HEK293 (cell line): ENCODE results near the gene ELL2.
"Not testable (repeated sequence)": the region's sequence is repeated elsewhere in the genome, so short reads cannot be mapped to it uniquely, and the experiment has no call there.

Source experiments
- CTCF ChIA-PET: fragments of 350-600 bp; formaldehyde crosslinking; extraction: SDS; loops from one replicate; lab custom pipeline; 2021; ENCODE audit warnings: antibody characterized with exemption; lab: Yijun Ruan, JAX
- POLR2A ChIA-PET: fragments of 300-600 bp; formaldehyde crosslinking; extraction: SDS; loops from one replicate; lab custom pipeline; 2020; ENCODE audit warnings: antibody characterized with exemption, inconsistent platforms; lab: Yijun Ruan, JAX
- H3K27ac ChIP-seq: fragments of 200-500 bp; sonication (Bioruptor generic); 2 replicates; pipeline ENCODE4 v1.5.1; 2014; ENCODE audit warnings: low read depth, low read length, control low read depth, inconsistent platforms; ENCODE audit errors: extremely low read depth
- H3K36me3 ChIP-seq, 2 experiments: fragments of 200-500 bp in 1 of 2; sonication (Bioruptor generic) in 1 of 2; 1 replicate in 1 of 2; 2 replicates in 1 of 2; pipeline ENCODE4 v1.5.1; 2014 to 2017; ENCODE audit warnings: inconsistent platforms in 2 of 2, low read length in 2 of 2; ENCODE audit not compliant: control insufficient read depth in 2 of 2, insufficient read depth in 1 of 2
- H3K4me1 ChIP-seq: fragments of 200-500 bp; sonication (Bioruptor generic); 2 replicates; pipeline ENCODE4 v1.5.1; 2014; ENCODE audit warnings: mild to moderate bottlenecking, low read length, inconsistent platforms; ENCODE audit not compliant: control insufficient read depth, insufficient read depth
- H3K4me3 ChIP-seq: 2 replicates; pipeline ENCODE4 v1.5.1; 2011; ENCODE audit warnings: low read depth, mild to moderate bottlenecking, control low read depth, low read length, moderate library complexity
- H3K9me3 ChIP-seq: fragments of 200-500 bp; sonication (Bioruptor generic); 2 replicates; pipeline ENCODE4 v1.5.1; 2014; ENCODE audit warnings: low read depth, low read length, inconsistent platforms; ENCODE audit not compliant: control insufficient read depth, insufficient read depth
- BCL11B ChIP-seq: fragments of 450-650 bp; formaldehyde crosslinking; IDR thresholded peaks from 2 replicates; pipeline ENCODE4 v1.5.1; 2016; ENCODE audit warnings: low read depth, missing biosample characterization, missing genetic modification characterization
- FEZF1 ChIP-seq: fragments of 450-650 bp; formaldehyde crosslinking; IDR thresholded peaks from 2 replicates; pipeline ENCODE4 v1.5.1; 2016; ENCODE audit warnings: missing biosample characterization, missing genetic modification characterization
- GLI4 ChIP-seq: fragments of 450-650 bp; formaldehyde crosslinking; IDR thresholded peaks from 2 replicates; pipeline ENCODE4 v1.5.1; 2016; ENCODE audit warnings: missing biosample characterization, missing genetic modification characterization
- MZF1 ChIP-seq: fragments of 450-650 bp; formaldehyde crosslinking; IDR thresholded peaks from 2 replicates; pipeline ENCODE4 v1.5.1; 2017; ENCODE audit warnings: missing biosample characterization, missing genetic modification characterization, borderline replicate concordance
- OSR2 ChIP-seq: fragments of 450-650 bp; formaldehyde crosslinking; IDR thresholded peaks from 2 replicates; pipeline ENCODE4 v1.5.1; 2016; ENCODE audit warnings: missing biosample characterization, missing genetic modification characterization
- ZBTB21 ChIP-seq: fragments of 450-650 bp; formaldehyde crosslinking; IDR thresholded peaks from 2 replicates; pipeline ENCODE4 v1.5.1; 2017; ENCODE audit warnings: missing biosample characterization, missing genetic modification characterization
- ZNF169 ChIP-seq: fragments of 450-650 bp; formaldehyde crosslinking; IDR thresholded peaks from 2 replicates; pipeline ENCODE4 v1.5.1; 2016; ENCODE audit warnings: missing biosample characterization, missing genetic modification characterization
- ZNF248 ChIP-seq: fragments of 450-650 bp; formaldehyde crosslinking; IDR thresholded peaks from 2 replicates; pipeline ENCODE4 v1.5.1; 2017; ENCODE audit warnings: missing biosample characterization, missing genetic modification characterization
- ZNF274 ChIP-seq, 2 experiments: fragments of 200-500 bp in 1 of 2; fragments of 450-650 bp in 1 of 2; sonication (Bioruptor generic) in 1 of 2; formaldehyde crosslinking in 1 of 2; IDR thresholded peaks; 2 replicates each; pipeline versions ENCODE4 v1.5.1 to v1.6.1; 2014 to 2016; ENCODE audit warnings: borderline replicate concordance in 1 of 2, inconsistent platforms in 1 of 2, low read length in 1 of 2, missing biosample characterization in 1 of 2, missing genetic modification characterization in 1 of 2
- ZNF311 ChIP-seq: fragments of 450-650 bp; formaldehyde crosslinking; IDR thresholded peaks from 2 replicates; pipeline ENCODE4 v1.5.1; 2017; ENCODE audit warnings: missing biosample characterization, missing genetic modification characterization, borderline replicate concordance
- ZNF416 ChIP-seq: fragments of 450-650 bp; formaldehyde crosslinking; IDR thresholded peaks from 2 replicates; pipeline ENCODE4 v1.5.1; 2016; ENCODE audit warnings: missing biosample characterization, missing genetic modification characterization
- ZNF600 ChIP-seq: fragments of 450-650 bp; formaldehyde crosslinking; IDR thresholded peaks from 2 replicates; pipeline ENCODE4 v1.5.1; 2016; ENCODE audit warnings: missing biosample characterization, missing genetic modification characterization
- ZNF626 ChIP-seq: fragments of 450-650 bp; sonication (Bioruptor Pico); formaldehyde crosslinking; IDR thresholded peaks from 2 replicates; pipeline ENCODE4 v1.5.1; 2018; ENCODE audit warnings: missing biosample characterization, missing genetic modification characterization, inconsistent platforms
- ZSCAN16 ChIP-seq: fragments of 450-650 bp; formaldehyde crosslinking; IDR thresholded peaks from 2 replicates; pipeline ENCODE4 v1.5.1; 2016; ENCODE audit warnings: missing biosample characterization, missing genetic modification characterization
- TF ChIP-seq, protein P1 (sequence below): fragments of 450-650 bp; formaldehyde crosslinking; IDR thresholded peaks from 2 replicates; pipeline ENCODE4 v1.5.1; 2017; ENCODE audit warnings: missing biosample characterization, missing genetic modification characterization
- TF ChIP-seq, protein P2 (sequence below): fragments of 450-650 bp; formaldehyde crosslinking; IDR thresholded peaks from 2 replicates; pipeline ENCODE4 v1.5.1; 2016; ENCODE audit warnings: missing biosample characterization, missing genetic modification characterization
- TF ChIP-seq, protein P3 (sequence below): fragments of 450-650 bp; formaldehyde crosslinking; IDR thresholded peaks from 2 replicates; pipeline ENCODE4 v1.5.0; 2017; ENCODE audit warnings: missing biosample characterization, missing genetic modification characterization, borderline replicate concordance
- TF ChIP-seq, protein P4 (sequence below): fragments of 450-650 bp; formaldehyde crosslinking; IDR thresholded peaks from 2 replicates; pipeline ENCODE4 v1.5.1; 2017; ENCODE audit warnings: missing biosample characterization, missing genetic modification characterization
- TF ChIP-seq, protein P5 (sequence below): fragments of 450-650 bp; formaldehyde crosslinking; IDR thresholded peaks from 2 replicates; pipeline ENCODE4 v1.5.1; 2016; ENCODE audit warnings: missing biosample characterization, missing genetic modification characterization, low read depth

Gene ELL2

DNA sequence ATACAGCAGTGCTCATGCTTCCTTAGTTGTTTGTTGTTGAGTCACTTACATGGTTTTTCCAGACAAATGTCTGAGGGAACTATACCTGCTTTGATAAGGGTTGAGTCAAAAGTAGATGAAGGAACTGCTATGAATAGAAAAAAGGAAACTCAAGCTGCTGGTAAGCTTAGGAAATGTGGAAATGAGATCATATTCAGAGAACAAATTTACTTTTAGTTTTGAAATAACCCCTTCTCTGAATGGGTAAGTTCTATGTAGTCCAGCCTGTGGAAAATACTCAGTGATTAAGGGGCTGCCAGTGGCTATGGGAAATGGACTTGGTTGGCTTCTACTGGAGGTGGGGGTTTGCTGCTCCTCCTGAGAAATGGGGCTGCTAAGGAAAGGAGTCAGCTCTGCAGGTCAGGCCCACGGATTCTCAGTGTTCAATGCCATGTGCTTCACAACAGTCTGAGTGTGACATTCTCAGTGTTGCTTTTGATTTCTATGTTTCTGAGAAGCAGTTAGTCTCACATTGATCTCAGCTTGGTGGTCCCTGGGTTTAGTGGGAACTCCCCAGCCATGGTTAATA lies 91.5 kb downstream of the ELL2 start:
- H3K27ac ChIP-seq, result no peak overlapping the region
- H3K36me3 ChIP-seq, result no peaks in the 10 kb centered on the region
- CTCF ChIA-PET, result interaction anchor here (0.7 to 2.0 kb wide), 5 partner anchors 9 to 731 kb away, joined by 3 to 5 read pairs (median 3); no protein-coding TSS in a partner anchor
- H3K4me1 ChIP-seq, result no peaks in the 10 kb centered on the region
- POLR2A ChIA-PET, result no interaction called here
- no peak overlapping the region for H3K4me3 ChIP-seq
- H3K9me3 ChIP-seq, result no peaks in the 10 kb centered on the region
- TF ChIP-seq, protein P1, sequence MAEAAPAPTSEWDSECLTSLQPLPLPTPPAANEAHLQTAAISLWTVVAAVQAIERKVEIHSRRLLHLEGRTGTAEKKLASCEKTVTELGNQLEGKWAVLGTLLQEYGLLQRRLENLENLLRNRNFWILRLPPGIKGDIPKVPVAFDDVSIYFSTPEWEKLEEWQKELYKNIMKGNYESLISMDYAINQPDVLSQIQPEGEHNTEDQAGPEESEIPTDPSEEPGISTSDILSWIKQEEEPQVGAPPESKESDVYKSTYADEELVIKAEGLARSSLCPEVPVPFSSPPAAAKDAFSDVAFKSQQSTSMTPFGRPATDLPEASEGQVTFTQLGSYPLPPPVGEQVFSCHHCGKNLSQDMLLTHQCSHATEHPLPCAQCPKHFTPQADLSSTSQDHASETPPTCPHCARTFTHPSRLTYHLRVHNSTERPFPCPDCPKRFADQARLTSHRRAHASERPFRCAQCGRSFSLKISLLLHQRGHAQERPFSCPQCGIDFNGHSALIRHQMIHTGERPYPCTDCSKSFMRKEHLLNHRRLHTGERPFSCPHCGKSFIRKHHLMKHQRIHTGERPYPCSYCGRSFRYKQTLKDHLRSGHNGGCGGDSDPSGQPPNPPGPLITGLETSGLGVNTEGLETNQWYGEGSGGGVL (tag by site-specific recombination), result no peak
- no peak for TF ChIP-seq ZNF169
- TF ChIP-seq MZF1 (tag by site-specific recombination), result no peak
- TF ChIP-seq BCL11B, result no peak
- no peak for TF ChIP-seq ZNF626 (tag by site-specific recombination)
- no peak for TF ChIP-seq ZNF274 (IDR thresholded peaks at IDR 0.05; ENCODE audit: low read length)
- TF ChIP-seq ZNF274 (tag by site-specific recombination; IDR thresholded peaks at IDR 0.05; ENCODE audit: borderline replicate concordance), result no peak
- TF ChIP-seq, protein P2, sequence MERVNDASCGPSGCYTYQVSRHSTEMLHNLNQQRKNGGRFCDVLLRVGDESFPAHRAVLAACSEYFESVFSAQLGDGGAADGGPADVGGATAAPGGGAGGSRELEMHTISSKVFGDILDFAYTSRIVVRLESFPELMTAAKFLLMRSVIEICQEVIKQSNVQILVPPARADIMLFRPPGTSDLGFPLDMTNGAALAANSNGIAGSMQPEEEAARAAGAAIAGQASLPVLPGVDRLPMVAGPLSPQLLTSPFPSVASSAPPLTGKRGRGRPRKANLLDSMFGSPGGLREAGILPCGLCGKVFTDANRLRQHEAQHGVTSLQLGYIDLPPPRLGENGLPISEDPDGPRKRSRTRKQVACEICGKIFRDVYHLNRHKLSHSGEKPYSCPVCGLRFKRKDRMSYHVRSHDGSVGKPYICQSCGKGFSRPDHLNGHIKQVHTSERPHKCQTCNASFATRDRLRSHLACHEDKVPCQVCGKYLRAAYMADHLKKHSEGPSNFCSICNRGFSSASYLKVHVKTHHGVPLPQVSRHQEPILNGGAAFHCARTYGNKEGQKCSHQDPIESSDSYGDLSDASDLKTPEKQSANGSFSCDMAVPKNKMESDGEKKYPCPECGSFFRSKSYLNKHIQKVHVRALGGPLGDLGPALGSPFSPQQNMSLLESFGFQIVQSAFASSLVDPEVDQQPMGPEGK, result no peak
- TF ChIP-seq ZNF248 (tag by site-specific recombination), result no peak
- TF ChIP-seq, protein P3, sequence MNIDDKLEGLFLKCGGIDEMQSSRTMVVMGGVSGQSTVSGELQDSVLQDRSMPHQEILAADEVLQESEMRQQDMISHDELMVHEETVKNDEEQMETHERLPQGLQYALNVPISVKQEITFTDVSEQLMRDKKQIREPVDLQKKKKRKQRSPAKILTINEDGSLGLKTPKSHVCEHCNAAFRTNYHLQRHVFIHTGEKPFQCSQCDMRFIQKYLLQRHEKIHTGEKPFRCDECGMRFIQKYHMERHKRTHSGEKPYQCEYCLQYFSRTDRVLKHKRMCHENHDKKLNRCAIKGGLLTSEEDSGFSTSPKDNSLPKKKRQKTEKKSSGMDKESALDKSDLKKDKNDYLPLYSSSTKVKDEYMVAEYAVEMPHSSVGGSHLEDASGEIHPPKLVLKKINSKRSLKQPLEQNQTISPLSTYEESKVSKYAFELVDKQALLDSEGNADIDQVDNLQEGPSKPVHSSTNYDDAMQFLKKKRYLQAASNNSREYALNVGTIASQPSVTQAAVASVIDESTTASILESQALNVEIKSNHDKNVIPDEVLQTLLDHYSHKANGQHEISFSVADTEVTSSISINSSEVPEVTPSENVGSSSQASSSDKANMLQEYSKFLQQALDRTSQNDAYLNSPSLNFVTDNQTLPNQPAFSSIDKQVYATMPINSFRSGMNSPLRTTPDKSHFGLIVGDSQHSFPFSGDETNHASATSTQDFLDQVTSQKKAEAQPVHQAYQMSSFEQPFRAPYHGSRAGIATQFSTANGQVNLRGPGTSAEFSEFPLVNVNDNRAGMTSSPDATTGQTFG, result no peak
- TF ChIP-seq ZNF600 (tag by site-specific recombination), result no peak
- TF ChIP-seq OSR2 (tag by site-specific recombination), result no peak
- TF ChIP-seq ZSCAN16 (tag by site-specific recombination), result no peak
- TF ChIP-seq GLI4 (tag by site-specific recombination), result no peak
- TF ChIP-seq ZNF416 (tag by site-specific recombination), result no peak
- TF ChIP-seq FEZF1 (tag by site-specific recombination), result no peak
- TF ChIP-seq ZBTB21 (tag by site-specific recombination), result no peak
- TF ChIP-seq, protein P4, sequence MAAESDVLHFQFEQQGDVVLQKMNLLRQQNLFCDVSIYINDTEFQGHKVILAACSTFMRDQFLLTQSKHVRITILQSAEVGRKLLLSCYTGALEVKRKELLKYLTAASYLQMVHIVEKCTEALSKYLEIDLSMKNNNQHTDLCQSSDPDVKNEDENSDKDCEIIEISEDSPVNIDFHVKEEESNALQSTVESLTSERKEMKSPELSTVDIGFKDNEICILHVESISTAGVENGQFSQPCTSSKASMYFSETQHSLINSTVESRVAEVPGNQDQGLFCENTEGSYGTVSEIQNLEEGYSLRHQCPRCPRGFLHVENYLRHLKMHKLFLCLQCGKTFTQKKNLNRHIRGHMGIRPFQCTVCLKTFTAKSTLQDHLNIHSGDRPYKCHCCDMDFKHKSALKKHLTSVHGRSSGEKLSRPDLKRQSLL (tag by site-specific recombination), result no peak
- no peak for TF ChIP-seq ZNF311 (tag by site-specific recombination)
- TF ChIP-seq, protein P5, sequence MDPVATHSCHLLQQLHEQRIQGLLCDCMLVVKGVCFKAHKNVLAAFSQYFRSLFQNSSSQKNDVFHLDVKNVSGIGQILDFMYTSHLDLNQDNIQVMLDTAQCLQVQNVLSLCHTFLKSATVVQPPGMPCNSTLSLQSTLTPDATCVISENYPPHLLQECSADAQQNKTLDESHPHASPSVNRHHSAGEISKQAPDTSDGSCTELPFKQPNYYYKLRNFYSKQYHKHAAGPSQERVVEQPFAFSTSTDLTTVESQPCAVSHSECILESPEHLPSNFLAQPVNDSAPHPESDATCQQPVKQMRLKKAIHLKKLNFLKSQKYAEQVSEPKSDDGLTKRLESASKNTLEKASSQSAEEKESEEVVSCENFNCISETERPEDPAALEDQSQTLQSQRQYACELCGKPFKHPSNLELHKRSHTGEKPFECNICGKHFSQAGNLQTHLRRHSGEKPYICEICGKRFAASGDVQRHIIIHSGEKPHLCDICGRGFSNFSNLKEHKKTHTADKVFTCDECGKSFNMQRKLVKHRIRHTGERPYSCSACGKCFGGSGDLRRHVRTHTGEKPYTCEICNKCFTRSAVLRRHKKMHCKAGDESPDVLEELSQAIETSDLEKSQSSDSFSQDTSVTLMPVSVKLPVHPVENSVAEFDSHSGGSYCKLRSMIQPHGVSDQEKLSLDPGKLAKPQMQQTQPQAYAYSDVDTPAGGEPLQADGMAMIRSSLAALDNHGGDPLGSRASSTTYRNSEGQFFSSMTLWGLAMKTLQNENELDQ, result no peak

DNA sequence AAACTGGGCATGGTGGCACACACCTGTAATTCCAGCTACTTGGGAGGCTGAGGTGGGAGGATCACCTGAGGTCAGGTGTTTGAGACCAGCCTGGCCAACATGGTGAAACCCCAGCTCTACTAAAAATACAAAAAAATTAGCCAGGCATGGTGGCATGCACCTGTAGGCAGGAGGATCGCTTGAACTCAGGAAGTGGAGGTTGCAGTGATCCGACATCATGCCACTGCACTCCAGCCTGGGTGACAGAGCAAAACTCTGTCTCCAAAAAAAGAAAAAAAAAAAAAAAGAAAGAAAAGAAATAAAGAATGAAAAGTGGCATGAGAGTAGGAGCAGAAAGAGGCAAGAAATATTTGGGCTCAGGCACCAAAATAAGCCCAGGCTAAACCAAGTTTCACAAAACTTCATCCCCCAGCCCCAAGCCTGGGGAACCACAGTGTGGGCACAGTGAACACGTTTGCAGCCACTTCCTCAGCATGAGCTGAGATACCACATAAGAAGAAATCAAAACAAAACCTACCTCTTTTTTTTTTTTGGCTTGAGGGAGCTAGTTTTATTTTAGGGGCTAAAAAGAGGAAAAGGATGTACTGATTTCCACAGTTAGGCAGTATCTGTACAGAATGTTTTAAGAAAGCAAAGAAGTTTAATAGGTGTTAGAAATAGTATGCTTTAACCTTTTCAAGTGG lies 92.3 kb downstream of the ELL2 start:
- CTCF ChIA-PET, result interaction anchor here (0.6 to 1.5 kb wide), 8 partner anchors 8 to 732 kb away, joined by 3 to 5 read pairs (median 3); no protein-coding TSS in a partner anchor
- POLR2A ChIA-PET, H3K4me3 ChIP-seq, H3K27ac ChIP-seq, H3K36me3 ChIP-seq, H3K4me1 ChIP-seq, H3K9me3 ChIP-seq: not testable (repeated sequence)
